HG02623 (cell line): ENCODE results near the gene GSTK1.

Experiments
- ATAC-seq: cut with Tn5 transposase; IDR thresholded peaks from one replicate; pipeline ENCODE4 v1.9.1; 2021; ENCODE audit warnings: moderate library complexity; ENCODE audit not compliant: unreplicated experiment

Gene GSTK1

GRCh38 chr7:143295870-143296269 is 32.6 kb downstream of the GSTK1 start:
- ATAC-seq: no peak

GRCh38 chr7:143296686-143297085 is 33.4 kb downstream of the GSTK1 start:
- ATAC-seq: no peak

GRCh38 chr7:143299346-143299745 is 36.1 kb downstream of the GSTK1 start:
- no peak for ATAC-seq

GRCh38 chr7:143299840-143300239 is 36.6 kb downstream of the GSTK1 start:
- no peak for ATAC-seq

- no peak for ATAC-seq
Observed at GRCh38 chr7:143300959-143301935, 38.0 kb downstream of the GSTK1 start.

- no peak for ATAC-seq
Observed at GRCh38 chr7:143303733-143304132, 40.5 kb downstream of the GSTK1 start.

- ATAC-seq: no peak
Observed at GRCh38 chr7:143304938-143305337, 41.7 kb downstream of the GSTK1 start.

- ATAC-seq: no peak
Observed at GRCh38 chr7:143305423-143306070, 42.3 kb downstream of the GSTK1 start.

GRCh38 chr7:143308632-143309031 is 45.4 kb downstream of the GSTK1 start:
- no peak for ATAC-seq

- no peak for ATAC-seq
Observed at GRCh38 chr7:143314127-143314526, 50.9 kb downstream of the GSTK1 start.

GRCh38 chr7:143315776-143316175 is 52.5 kb downstream of the GSTK1 start, which contains the start of gene CLCN1:
Gene CLCN1 (plus strand): TSS chr7:143316111. CDS start chr7:143316213, 102 bp downstream.
- no peak for ATAC-seq

GRCh38 chr7:143316492-143316891 is 53.3 kb downstream of the GSTK1 start:
- no peak for ATAC-seq

GRCh38 chr7:143318661-143319060 is 55.4 kb downstream of the GSTK1 start:
- ATAC-seq: no peak
